Duodenal mucosa (tissue), 2 donors: ENCODE measurements around the gene SAA1.

Experiments
- H3K27ac ChIP-seq: one replicate; pipeline ENCODE4 v1.7.0; 2013; ENCODE audit warnings: low read depth, low read length
- H3K27me3 ChIP-seq, 2 donors: one replicate each; pipeline ENCODE4 v1.7.0; 2013; ENCODE audit warnings: low read length in 2 of 2, control low read depth in 1 of 2; ENCODE audit not compliant: insufficient read depth in 2 of 2, control insufficient read depth in 1 of 2
- H3K36me3 ChIP-seq, 2 donors: one replicate each; pipeline ENCODE4 v1.7.0; 2013; ENCODE audit warnings: low read length in 2 of 2, control low read depth in 1 of 2; ENCODE audit not compliant: insufficient read depth in 2 of 2, control insufficient read depth in 1 of 2
- H3K4me1 ChIP-seq, 2 donors: one replicate each; pipeline ENCODE4 v1.7.0; 2013; ENCODE audit warnings: low read length in 2 of 2, control low read depth in 1 of 2; ENCODE audit not compliant: insufficient read depth in 2 of 2, control insufficient read depth in 1 of 2
- H3K4me3 ChIP-seq, 2 donors: one replicate each; pipeline ENCODE4 v1.7.0; 2013; ENCODE audit warnings: low read length in 2 of 2, low read depth in 1 of 2
- H3K9ac ChIP-seq, 2 donors: one replicate each; pipeline ENCODE4 v1.7.0; 2013; ENCODE audit warnings: low read length in 2 of 2, low read depth in 1 of 2
- H3K9me3 ChIP-seq, 2 donors: one replicate each; pipeline ENCODE4 v1.7.0; 2013; ENCODE audit warnings: low read length in 2 of 2, control low read depth in 1 of 2; ENCODE audit not compliant: control insufficient read depth in 1 of 2

Gene SAA1

GRCh38 chr11:18277565-18278271 is 11.7 kb downstream of the SAA1 start:
- Histone ChIP-seq H3K9ac (no peak overlapping the region), H3K27me3 (no peaks in the 10 kb centered on the region), H3K9me3 (no peaks in the 10 kb centered on the region), H3K4me1 (no peaks in the 10 kb centered on the region), H3K4me3 (no peak overlapping the region), H3K27ac (no peak overlapping the region), H3K36me3 (peaks cover 12 to 23% of the 10 kb centered on the region in 2 donors)

- Histone ChIP-seq H3K9ac (no peak overlapping the region), H3K36me3 (peaks cover 12 to 32% of the 10 kb centered on the region in 2 donors), H3K4me3 (no peak overlapping the region), H3K27me3 (no peaks in the 10 kb centered on the region), H3K9me3 (no peaks in the 10 kb centered on the region), H3K27ac (no peak overlapping the region), H3K4me1 (no peaks in the 10 kb centered on the region)
Measured at GRCh38 chr11:18280438-18281045, 14.5 kb downstream of the SAA1 start.

GRCh38 chr11:18282626-18283025 is 16.6 kb downstream of the SAA1 start:
- H3K9ac ChIP-seq, result no peak overlapping the region
- H3K27ac ChIP-seq, result no peak overlapping the region
- peaks cover 25 to 49% of the 10 kb centered on the region in 2 donors for H3K36me3 ChIP-seq
- H3K4me1 ChIP-seq, result no peaks in the 10 kb centered on the region
- no peaks in the 10 kb centered on the region for H3K27me3 ChIP-seq
- no peaks in the 10 kb centered on the region for H3K9me3 ChIP-seq
- no peak overlapping the region for H3K4me3 ChIP-seq

GRCh38 chr11:18285841-18286240 is 19.8 kb downstream of the SAA1 start:
- Histone ChIP-seq H3K27ac (no peak overlapping the region), H3K36me3 (peaks cover 31 to 58% of the 10 kb centered on the region in 2 donors), H3K9ac (no peak overlapping the region), H3K4me1 (no peaks in the 10 kb centered on the region), H3K4me3 (no peak overlapping the region), H3K9me3 (no peaks in the 10 kb centered on the region), H3K27me3 (no peaks in the 10 kb centered on the region)

- H3K9me3 ChIP-seq, result no peaks in the 10 kb centered on the region
- no peaks in the 10 kb centered on the region for H3K4me1 ChIP-seq
- H3K27ac ChIP-seq, result no peak overlapping the region
- no peak overlapping the region for H3K4me3 ChIP-seq
- H3K36me3 ChIP-seq, result peaks cover 40 to 63% of the 10 kb centered on the region in 2 donors
- H3K9ac ChIP-seq, result no peak overlapping the region
- no peaks in the 10 kb centered on the region for H3K27me3 ChIP-seq
Measured at GRCh38 chr11:18288911-18289310, 22.8 kb downstream of the SAA1 start.

GRCh38 chr11:18294862-18295261 is 28.8 kb downstream of the SAA1 start:
- no peaks in the 10 kb centered on the region for H3K27me3 ChIP-seq
- H3K4me3 ChIP-seq, result no peak overlapping the region
- H3K4me1 ChIP-seq, result no peaks in the 10 kb centered on the region
- peaks cover 44 to 74% of the 10 kb centered on the region in 2 donors for H3K36me3 ChIP-seq
- H3K9me3 ChIP-seq, result no peaks in the 10 kb centered on the region
- H3K27ac ChIP-seq, result no peak overlapping the region
- H3K9ac ChIP-seq, result no peak overlapping the region

- Histone ChIP-seq H3K27me3 (no peaks in the 10 kb centered on the region), H3K27ac (no peak overlapping the region), H3K36me3 (peaks cover 40 to 75% of the 10 kb centered on the region in 2 donors), H3K9ac (no peak overlapping the region), H3K4me1 (no peaks in the 10 kb centered on the region), H3K4me3 (no peak overlapping the region), H3K9me3 (no peaks in the 10 kb centered on the region)
Measured at GRCh38 chr11:18295316-18295715, 29.3 kb downstream of the SAA1 start.

GRCh38 chr11:18299721-18300120 is 33.7 kb downstream of the SAA1 start:
- Histone ChIP-seq H3K27me3 (no peaks in the 10 kb centered on the region), H3K36me3 (peaks cover 18 to 58% of the 10 kb centered on the region in 2 donors), H3K4me1 (peaks cover 0 to 4% of the 10 kb centered on the region in 2 donors), H3K9ac (no peak overlapping the region), H3K4me3 (no peak overlapping the region), H3K27ac (no peak overlapping the region), H3K9me3 (no peaks in the 10 kb centered on the region)

GRCh38 chr11:18304745-18305144 is 38.7 kb downstream of the SAA1 start:
- H3K4me1 ChIP-seq, result peaks cover 0 to 10% of the 10 kb centered on the region in 2 donors
- H3K36me3 ChIP-seq, result peaks cover 0 to 54% of the 10 kb centered on the region in 2 donors

GRCh38 chr11:18307461-18308139 is 41.5 kb downstream of the SAA1 start:
- Histone ChIP-seq H3K27me3 (no peaks in the 10 kb centered on the region), H3K4me1 (peaks cover 7 to 31% of the 10 kb centered on the region in 2 donors), H3K9me3 (no peaks in the 10 kb centered on the region), H3K27ac (no peak overlapping the region), H3K4me3 (no peak overlapping the region), H3K9ac (no peak overlapping the region), H3K36me3 (peaks cover 0 to 51% of the 10 kb centered on the region in 2 donors)

More at GRCh38 chr11:18304745-18305144, 38.7 kb downstream of the SAA1 start:
- H3K27me3 ChIP-seq, result no peaks in the 10 kb centered on the region
- no peak overlapping the region for H3K4me3 ChIP-seq
- no peak overlapping the region for H3K27ac ChIP-seq
- H3K9me3 ChIP-seq, result no peaks in the 10 kb centered on the region
- H3K9ac ChIP-seq, result no peak overlapping the region
